ENCODE data around the gene TGFB1. TPM values are rescaled to one million over a fixed set of nuclear protein-coding genes. Genes with fewer than 3 reads are reported as not detected.

Gene TGFB1
- total RNA-seq, 1 experiment from 2014 or later: 15.0 TPM

GRCh38 chr19:41300555-41300954, 53.2 kb downstream of the TGFB1 start:
- Mint-ChIP-seq H3K27me3 (ENCODE audit: insufficient read depth, unreplicated experiment) (no peaks in the 10 kb centered on the region), H3K4me3 (ENCODE audit: unreplicated experiment) (no peak overlapping the region), H3K4me1 (ENCODE audit: low read depth, unreplicated experiment) (no peaks in the 10 kb centered on the region), H3K36me3 (ENCODE audit: insufficient read depth, unreplicated experiment) (peaks cover 99% of the 10 kb centered on the region), H3K27ac (ENCODE audit: unreplicated experiment) (no peak overlapping the region), H3K9me3 (ENCODE audit: unreplicated experiment) (no peaks in the 10 kb centered on the region)
- H3K4me3 ChIP-seq (ENCODE audit: low read depth, low read length): no peak overlapping the region
- peaks cover 13% of the 10 kb centered on the region for H3K36me3 ChIP-seq (ENCODE audit: control insufficient read depth, insufficient read depth, low read length)
- TF ChIP-seq, protein P1, sequence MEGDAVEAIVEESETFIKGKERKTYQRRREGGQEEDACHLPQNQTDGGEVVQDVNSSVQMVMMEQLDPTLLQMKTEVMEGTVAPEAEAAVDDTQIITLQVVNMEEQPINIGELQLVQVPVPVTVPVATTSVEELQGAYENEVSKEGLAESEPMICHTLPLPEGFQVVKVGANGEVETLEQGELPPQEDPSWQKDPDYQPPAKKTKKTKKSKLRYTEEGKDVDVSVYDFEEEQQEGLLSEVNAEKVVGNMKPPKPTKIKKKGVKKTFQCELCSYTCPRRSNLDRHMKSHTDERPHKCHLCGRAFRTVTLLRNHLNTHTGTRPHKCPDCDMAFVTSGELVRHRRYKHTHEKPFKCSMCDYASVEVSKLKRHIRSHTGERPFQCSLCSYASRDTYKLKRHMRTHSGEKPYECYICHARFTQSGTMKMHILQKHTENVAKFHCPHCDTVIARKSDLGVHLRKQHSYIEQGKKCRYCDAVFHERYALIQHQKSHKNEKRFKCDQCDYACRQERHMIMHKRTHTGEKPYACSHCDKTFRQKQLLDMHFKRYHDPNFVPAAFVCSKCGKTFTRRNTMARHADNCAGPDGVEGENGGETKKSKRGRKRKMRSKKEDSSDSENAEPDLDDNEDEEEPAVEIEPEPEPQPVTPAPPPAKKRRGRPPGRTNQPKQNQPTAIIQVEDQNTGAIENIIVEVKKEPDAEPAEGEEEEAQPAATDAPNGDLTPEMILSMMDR (IDR thresholded peaks at IDR 0.05; ENCODE audit: insufficient read depth in 1 of 2, low read depth in 1 of 2, low read length in 1 of 2, severe bottlenecking in 1 of 2, unreplicated experiment in 1 of 2): no peak
- no peak for DNase-seq
- intact Hi-C loops (cut with micrococcal nuclease; ENCODE audit: unreplicated experiment): no loop called here
- H3K4me1 ChIP-seq: peaks cover 5% of the 10 kb centered on the region; the same call in 1 of the 2 replicates
- H3K9me3 ChIP-seq: no peaks in the 10 kb centered on the region
- no peaks in the 10 kb centered on the region for H3K27me3 ChIP-seq (replicated peaks; ENCODE audit: control insufficient read depth, insufficient read depth, low read length)
- POLR2A ChIA-PET: no interaction called here
- CTCF ChIA-PET: no interaction called here
- BruUV-seq (replicated peaks): no TSS peak

- peaks cover 12% of the 10 kb centered on the region for H3K36me3 ChIP-seq (ENCODE audit: control insufficient read depth, insufficient read depth, low read length)
Observed at GRCh38 chr19:41299755-41300089, 54.0 kb downstream of the TGFB1 start.

GRCh38 chr19:41299046-41299754, 54.5 kb downstream of the TGFB1 start:
- H3K4me3 ChIP-seq (ENCODE audit: low read depth, low read length): no peak overlapping the region
- H3K4me3 Mint-ChIP-seq (ENCODE audit: unreplicated experiment): no peak overlapping the region
- ChIA-PET CTCF (interaction anchor here (0.6 kb wide), 1 partner anchor 35 kb away, joined by 3 read pairs; the partner anchor contains the start of gene HNRNPUL1), POLR2A (no interaction called here)
- BruUV-seq (replicated peaks): no TSS peak
- peaks cover 99% of the 10 kb centered on the region for H3K36me3 Mint-ChIP-seq (ENCODE audit: insufficient read depth, unreplicated experiment)
- H3K4me1 ChIP-seq: peaks cover 13% of the 10 kb centered on the region
- no peak for DNase-seq
- H3K27me3 Mint-ChIP-seq (ENCODE audit: insufficient read depth, unreplicated experiment): no peaks in the 10 kb centered on the region
- intact Hi-C loops (cut with micrococcal nuclease; ENCODE audit: unreplicated experiment): no loop called here
- TF ChIP-seq, protein P1 (IDR thresholded peaks at IDR 0.05; ENCODE audit: insufficient read depth in 1 of 2, low read depth in 1 of 2, low read length in 1 of 2, severe bottlenecking in 1 of 2, unreplicated experiment in 1 of 2): no peak
- no peaks in the 10 kb centered on the region for H3K27me3 ChIP-seq (replicated peaks; ENCODE audit: control insufficient read depth, insufficient read depth, low read length)
- no peak overlapping the region for H3K27ac Mint-ChIP-seq (ENCODE audit: unreplicated experiment)
- H3K4me1 Mint-ChIP-seq (ENCODE audit: low read depth, unreplicated experiment): peaks cover 6% of the 10 kb centered on the region
- H3K36me3 ChIP-seq (ENCODE audit: control insufficient read depth, insufficient read depth, low read length): peaks cover 14% of the 10 kb centered on the region
- H3K9me3 ChIP-seq: no peaks in the 10 kb centered on the region
- no peaks in the 10 kb centered on the region for H3K9me3 Mint-ChIP-seq (ENCODE audit: unreplicated experiment)

More at GRCh38 chr19:41299755-41300089, 54.0 kb downstream of the TGFB1 start:
- BruUV-seq (replicated peaks): no TSS peak
- H3K4me1 ChIP-seq: peaks cover 9% of the 10 kb centered on the region
- ChIA-PET POLR2A (no interaction called here), CTCF (no interaction called here)
- H3K36me3 Mint-ChIP-seq (ENCODE audit: insufficient read depth, unreplicated experiment): peaks cover 99% of the 10 kb centered on the region
- H3K9me3 Mint-ChIP-seq (ENCODE audit: unreplicated experiment): no peaks in the 10 kb centered on the region
- peaks cover 6% of the 10 kb centered on the region for H3K4me1 Mint-ChIP-seq (ENCODE audit: low read depth, unreplicated experiment)
- no peaks in the 10 kb centered on the region for H3K9me3 ChIP-seq
- no peak overlapping the region for H3K4me3 ChIP-seq (ENCODE audit: low read depth, low read length)
- TF ChIP-seq, protein P1 (IDR thresholded peaks at IDR 0.05; ENCODE audit: insufficient read depth in 1 of 2, low read depth in 1 of 2, low read length in 1 of 2, severe bottlenecking in 1 of 2, unreplicated experiment in 1 of 2): no peak
- H3K27ac Mint-ChIP-seq (ENCODE audit: unreplicated experiment): no peak overlapping the region
- no peak overlapping the region for H3K4me3 Mint-ChIP-seq (ENCODE audit: unreplicated experiment)
- intact Hi-C loops (cut with micrococcal nuclease; ENCODE audit: unreplicated experiment): no loop called here
- no peaks in the 10 kb centered on the region for H3K27me3 ChIP-seq (replicated peaks; ENCODE audit: control insufficient read depth, insufficient read depth, low read length)
- H3K27me3 Mint-ChIP-seq (ENCODE audit: insufficient read depth, unreplicated experiment): no peaks in the 10 kb centered on the region
- no peak for DNase-seq

All from Caco-2 (cell line).